22Rv1 (cell line): ENCODE results near the gene HCFC2.

Experiments used
- H3K27ac ChIP-seq: fragments of 450-650 bp; 2 replicates; pipeline ENCODE4 v1.5.1; 2017
- CTCF ChIP-seq: fragments of 450-650 bp; IDR thresholded peaks from 2 replicates; pipeline ENCODE4 v1.5.1; 2017; ENCODE audit warnings: mild to moderate bottlenecking
- ZFX ChIP-seq: fragments of 450-650 bp; IDR thresholded peaks from 2 replicates; pipeline ENCODE4 v1.6.1; 2017; ENCODE audit warnings: antibody characterized with exemption, borderline replicate concordance

The HCFC2 gene

GRCh38 chr12:104050436-104050835 is 13.9 kb upstream of the HCFC2 start:
- TF ChIP-seq CTCF (no peak), ZFX (no peak)
- no peak overlapping the region for H3K27ac ChIP-seq

GRCh38 chr12:104054681-104055346 is 9.5 kb upstream of the HCFC2 start:
- H3K27ac ChIP-seq: no peak overlapping the region

GRCh38 chr12:104055686-104056388 is 8.5 kb upstream of the HCFC2 start:
- no peak overlapping the region for H3K27ac ChIP-seq
- no peak for TF ChIP-seq CTCF
- TF ChIP-seq ZFX: no peak

More at GRCh38 chr12:104054681-104055346, 9.5 kb upstream of the HCFC2 start:
- TF ChIP-seq CTCF (no peak), ZFX (no peak)

GRCh38 chr12:104056419-104056972 is 7.8 kb upstream of the HCFC2 start:
- no peak overlapping the region for H3K27ac ChIP-seq
- TF ChIP-seq ZFX (no peak), CTCF (no peak)

GRCh38 chr12:104057771-104058197 is 6.5 kb upstream of the HCFC2 start:
- H3K27ac ChIP-seq: no peak overlapping the region
- TF ChIP-seq CTCF (peak; percentile 83), ZFX (no peak)

GRCh38 chr12:104058802-104059201 is 5.5 kb upstream of the HCFC2 start:
- H3K27ac ChIP-seq: no peak overlapping the region

More at GRCh38 chr12:104058802-104059201, 5.5 kb upstream of the HCFC2 start:
- TF ChIP-seq CTCF (no peak), ZFX (no peak)
